ENCODE data around the gene HDDC3.

The HDDC3 gene

GRCh38 chr15:90931828-90932659 is at the start of gene HDDC3:
HDDC3 (minus strand) TSS chr15:90932549; CDS start chr15:90932540, 9 bp downstream.
- peak; percentile 94 for DNase-seq

DNA sequence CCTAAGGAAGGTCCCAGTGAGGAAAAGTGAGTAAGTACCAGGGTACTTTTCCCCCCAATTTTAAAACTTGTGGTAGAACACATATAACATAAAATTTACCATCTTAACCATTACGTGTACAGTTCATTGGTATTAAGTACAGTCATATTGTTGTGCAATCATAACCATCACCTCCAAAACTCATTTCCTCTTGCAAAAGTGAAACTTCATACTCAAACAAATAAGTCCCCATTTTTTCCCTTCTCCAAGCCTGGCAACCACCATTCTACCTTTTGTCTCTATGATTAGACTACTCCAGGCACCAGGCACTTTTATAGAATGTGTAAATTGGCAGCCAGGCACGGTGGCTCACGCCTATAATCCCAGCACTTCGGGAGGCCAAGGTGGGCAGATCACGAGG is 49.8 kb upstream of the HDDC3 start:
- no peak for DNase-seq

DNA sequence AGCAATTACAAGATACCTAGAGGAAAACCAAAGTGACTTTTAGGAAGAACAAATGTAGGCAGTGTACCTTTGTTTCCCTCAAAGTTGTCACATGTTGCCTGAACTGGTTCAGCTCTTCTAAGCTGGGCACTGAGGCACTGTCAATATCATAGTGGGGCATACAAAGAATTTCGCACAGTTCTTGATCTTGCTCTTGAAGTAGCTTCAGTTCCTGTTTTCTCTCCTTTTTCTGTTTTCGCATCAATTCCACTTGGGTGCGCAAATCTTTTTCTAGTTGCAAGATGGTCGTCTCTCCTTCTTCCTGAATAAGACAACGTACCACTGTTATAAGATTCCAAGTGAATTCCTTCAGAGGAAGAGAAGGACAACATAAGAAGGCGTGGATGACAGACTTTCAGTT is 49.3 kb upstream of the HDDC3 start:
- no peak for DNase-seq

- DNase-seq, result peak; percentile 63
Measured at GRCh38 chr15:90979582-90979981, 47.2 kb upstream of the HDDC3 start.

- DNase-seq, result no peak
Measured at GRCh38 chr15:90974216-90974615, 41.9 kb upstream of the HDDC3 start.

DNA sequence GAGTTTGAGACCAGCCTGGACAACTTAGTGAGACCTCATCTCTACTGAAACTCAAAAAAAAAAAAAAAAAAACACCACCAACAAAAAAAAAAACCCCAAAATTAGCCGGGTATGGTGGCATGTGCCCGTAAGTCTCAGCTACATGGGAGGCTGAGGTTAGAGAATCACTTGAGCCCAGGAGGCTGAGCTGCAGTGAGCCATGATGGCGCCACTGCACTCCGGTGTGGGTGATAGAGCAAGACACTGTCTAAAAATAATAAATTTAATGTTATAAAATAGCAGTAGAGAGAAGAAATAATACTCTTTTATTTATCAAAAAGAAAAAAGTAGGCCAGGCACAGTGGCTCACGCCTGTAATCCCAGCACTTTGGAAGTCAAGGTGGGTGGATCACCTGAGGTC is 39.8 kb upstream of the HDDC3 start:
- DNase-seq, result no peak

- DNase-seq, result no peak
Measured at GRCh38 chr15:90970274-90970673, 37.9 kb upstream of the HDDC3 start.

DNA sequence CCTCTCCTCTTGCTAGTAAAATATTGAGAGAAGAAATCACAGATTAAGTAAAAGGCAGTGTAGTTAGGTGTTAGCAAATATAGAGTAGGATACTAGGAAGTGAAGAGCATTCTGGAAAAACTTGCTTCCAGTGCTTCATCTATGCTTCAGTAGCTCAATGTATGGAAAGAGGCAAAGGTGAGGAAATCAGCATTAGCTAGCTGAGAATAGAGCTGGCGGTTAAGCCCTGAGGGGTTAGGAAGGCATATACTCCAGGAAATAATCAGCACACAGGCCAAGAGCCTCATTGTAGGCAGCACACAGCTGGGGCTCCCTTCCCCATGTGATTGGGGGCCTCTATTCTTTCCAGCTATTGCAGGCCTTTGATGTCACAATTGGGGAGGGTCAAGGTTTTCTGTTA is 36.1 kb upstream of the HDDC3 start:
- no peak for DNase-seq

DNA sequence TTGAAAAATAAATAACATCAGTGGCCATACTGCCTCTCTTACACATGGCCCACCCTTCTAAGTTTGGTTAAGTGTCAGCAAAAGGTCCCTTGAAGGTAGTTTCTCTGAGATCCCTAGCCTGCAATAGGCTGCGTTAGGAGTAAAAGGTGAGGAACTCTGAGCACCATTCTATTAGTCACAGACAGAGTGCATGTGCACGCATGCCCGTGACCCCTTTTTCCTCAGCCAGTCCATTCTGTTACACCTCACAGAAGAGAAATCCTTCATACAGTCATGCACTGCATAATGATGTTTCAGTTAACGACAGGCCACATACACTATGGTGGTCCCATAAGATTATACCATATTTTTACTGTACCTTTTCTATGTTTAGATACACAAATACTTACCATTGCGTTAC is 34.9 kb upstream of the HDDC3 start:
- DNase-seq, result no peak

DNA sequence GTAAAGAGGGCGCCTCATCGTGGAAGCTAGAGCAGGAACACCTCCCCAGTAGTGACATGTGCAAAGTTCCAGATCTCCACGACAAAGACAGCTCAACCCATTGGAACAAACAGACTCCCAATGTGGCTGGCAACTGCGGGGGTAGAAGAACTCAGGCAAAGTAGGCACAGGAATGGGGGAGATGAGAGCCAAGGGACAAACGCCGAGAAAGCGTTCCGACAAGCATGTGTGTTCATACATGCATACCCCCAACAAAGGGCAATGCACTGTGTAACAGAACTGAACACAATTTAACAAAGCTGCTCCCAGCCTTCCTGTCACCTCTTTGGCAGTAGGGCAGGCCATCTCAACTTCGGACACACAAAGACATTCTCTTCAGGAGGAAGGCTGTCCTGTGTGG is 33.9 kb upstream of the HDDC3 start:
- no peak for DNase-seq

DNA sequence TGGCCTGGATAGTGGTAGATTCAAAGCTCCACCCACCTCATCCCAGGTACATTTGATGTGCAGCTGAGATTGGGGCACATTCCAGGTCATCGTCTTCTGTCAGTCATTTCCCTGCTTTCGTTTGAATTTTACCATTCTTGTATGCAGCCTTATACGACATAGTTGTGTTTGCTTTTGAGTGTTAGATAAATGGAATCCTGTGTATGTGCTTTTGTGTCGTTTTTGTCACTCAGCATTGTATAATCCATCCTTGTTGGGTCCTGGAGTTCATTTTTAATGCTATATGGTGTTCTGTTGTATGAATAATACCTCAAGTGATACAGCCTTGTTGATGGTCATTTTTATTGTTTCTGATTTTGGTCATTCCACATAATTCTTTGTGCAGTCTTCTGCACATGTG is 29.7 kb upstream of the HDDC3 start:
- DNase-seq, result no peak

DNA sequence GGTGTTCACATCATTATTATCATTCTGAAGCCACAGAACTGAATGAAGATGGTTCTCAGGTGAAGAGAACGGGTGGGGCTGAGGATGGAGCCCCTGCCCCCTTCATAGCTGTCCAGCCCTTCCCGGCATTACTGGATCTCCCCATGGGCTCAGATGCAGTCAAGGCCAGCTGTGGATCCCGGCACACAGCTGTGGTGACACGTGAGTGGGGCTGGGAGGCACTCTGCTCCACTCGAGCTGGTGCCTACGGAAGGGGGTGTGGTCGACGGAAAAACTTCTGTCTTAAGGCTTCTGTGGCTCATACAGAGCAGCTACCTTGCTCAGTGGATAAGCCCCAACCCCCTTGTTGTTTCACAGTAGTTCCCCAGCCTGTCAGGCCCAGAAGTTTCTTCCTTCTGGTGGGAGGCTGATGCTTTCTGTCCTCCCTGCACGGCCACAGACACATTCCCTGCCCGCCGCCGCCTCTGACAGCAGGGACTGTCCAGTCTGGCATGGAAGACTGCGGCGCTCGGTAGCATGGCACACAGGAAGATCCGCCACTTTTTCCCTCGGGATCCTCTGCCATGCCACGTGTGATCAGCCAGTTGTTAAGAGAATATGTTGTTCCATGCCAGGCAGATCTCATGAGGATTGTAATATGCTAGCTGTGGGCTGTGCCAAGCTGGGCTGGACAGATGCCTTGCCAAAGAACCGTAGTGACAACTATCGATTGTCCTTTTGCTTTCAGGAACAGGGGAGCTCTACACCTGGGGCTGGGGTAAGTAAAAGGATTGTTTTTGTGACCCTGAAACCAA is 28.1 kb upstream of the HDDC3 start:
- no peak for DNase-seq

DNA sequence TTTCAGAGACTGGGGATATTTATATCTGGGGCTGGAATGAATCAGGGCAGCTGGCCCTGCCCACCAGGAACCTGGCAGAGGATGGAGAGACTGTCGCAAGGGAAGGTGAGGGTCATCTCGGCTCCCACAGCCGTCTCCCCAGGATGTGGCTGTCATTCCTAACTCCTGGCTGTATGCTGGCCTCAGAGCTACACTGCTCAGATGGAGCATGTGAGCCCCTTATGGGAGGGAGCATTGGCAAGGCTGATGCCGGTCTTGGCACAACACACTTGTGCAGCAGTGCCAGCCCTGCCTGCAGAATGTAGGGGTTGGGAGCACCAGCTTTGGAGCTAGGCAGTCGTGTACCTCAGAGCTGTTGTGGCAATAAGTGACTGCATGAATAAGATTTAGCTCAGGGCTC is 27.5 kb upstream of the HDDC3 start:
- DNase-seq, result no peak

DNA sequence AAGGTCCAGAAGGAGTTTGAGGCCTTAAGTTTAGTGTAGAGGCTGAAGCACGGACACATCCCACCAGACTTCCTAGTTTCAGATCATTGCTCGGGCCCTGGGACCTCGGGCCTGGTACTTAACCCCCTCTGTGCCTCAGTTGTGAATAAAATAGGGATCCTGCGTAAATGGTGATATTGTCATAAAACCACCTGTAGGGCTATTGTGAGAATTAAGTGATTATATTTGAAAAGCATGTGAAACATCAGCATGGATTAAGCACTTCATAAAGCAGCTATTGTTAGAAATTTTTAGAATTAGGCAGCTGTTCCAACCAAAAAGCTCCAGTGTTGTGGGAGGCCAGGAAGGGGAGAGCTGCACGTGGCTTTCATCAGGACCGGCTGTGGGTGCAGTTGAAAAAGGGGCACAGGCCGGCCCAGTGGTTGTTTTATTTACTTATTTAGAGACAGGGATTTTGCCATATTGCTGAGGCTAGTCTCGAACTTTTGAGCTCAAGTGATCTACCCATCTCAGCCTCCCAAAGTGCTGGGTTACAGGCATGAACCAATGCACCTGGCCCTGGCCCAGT is 26.8 kb upstream of the HDDC3 start:
- DNase-seq, result no peak

DNA sequence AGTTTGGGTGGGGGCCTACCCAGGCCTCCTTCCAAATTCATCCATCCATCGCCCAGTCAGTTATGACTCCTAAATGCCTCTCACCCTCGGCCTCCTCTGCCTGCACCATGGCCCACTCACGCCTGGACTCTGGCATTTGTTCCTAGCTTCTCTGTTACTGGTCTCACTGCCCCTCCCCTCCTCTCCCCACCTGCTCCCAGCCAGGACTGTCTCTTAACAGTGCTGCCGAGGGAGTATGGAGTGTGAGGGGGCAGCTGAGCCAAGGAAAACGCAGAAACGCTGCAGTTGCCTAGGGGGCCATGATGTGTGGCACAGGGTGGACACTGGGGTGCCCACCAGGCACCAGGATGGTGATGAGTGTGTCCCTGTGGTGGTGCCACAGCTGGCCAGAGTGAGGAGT is 25.4 kb upstream of the HDDC3 start:
- DNase-seq, result no peak

GRCh38 chr15:90957031-90957790 is 24.9 kb upstream of the HDDC3 start:
- DNase-seq, result peak; percentile 69

DNA sequence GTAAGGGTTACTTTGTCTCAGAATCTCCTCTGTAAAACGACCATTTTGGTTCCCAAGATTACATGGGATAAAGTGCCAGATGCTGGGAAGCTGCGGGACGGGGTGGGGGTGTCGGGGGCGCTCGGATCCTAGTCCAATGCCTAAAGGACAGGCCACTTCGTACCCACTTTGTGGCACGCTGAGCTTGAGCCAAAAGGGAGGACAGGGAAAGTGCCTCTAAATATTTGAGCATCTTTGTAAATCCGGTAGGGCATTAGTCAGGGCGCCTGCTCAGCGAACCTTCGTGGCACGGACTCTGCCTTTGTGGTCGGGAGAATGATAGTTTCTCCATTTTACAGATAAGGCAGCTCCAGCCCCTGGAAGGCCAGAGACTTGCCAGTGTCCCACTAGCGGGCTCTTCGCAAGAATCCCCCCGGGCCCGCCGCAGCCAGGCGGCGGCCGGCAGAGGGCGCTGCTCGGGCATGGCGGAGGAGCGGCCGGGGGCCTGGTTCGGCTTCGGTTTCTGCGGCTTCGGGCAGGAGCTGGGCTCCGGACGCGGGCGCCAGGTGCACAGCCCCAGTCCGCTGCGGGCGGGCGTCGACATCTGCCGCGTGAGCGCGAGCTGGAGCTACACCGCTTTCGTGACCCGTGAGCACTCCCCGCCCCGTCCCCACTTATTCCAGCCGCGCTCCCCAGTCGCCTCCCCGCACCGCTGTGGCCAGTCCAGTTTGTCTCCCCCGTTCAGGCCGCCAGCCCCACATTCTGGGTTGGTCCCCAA is 24.1 kb upstream of the HDDC3 start:
- DNase-seq, result peak; percentile 87

DNA sequence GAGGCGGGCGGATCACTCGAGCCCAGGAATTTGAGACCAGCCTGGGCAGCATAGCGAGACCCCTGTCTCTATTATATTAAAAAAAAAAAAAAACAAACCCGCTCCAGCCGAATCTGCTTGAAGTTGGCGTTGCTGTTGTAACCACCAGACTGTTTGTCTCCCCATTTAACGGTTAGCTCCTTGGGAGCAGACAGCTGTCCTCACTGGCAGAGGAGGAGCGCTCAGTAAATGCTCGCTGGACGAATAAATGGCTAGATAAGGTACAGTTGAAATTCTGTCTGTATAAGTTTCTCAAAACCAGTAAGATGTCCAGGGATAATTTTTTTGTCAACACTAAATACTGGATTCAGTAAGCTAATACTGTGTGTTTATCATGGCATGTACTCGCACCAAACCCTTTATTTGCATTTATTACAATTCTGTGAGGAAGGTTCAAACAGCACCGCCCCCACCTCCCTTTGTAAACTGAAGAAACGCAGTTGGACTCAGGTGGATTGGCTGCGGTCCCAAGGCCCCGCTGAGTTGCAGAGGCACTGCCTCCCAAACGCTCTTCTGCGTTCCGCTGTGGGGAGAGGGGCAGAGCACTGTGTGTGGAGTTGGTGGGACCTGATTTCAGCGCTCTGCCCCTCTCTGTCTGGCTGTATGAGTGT is 23.4 kb upstream of the HDDC3 start:
- DNase-seq, result peak; percentile 73

DNA sequence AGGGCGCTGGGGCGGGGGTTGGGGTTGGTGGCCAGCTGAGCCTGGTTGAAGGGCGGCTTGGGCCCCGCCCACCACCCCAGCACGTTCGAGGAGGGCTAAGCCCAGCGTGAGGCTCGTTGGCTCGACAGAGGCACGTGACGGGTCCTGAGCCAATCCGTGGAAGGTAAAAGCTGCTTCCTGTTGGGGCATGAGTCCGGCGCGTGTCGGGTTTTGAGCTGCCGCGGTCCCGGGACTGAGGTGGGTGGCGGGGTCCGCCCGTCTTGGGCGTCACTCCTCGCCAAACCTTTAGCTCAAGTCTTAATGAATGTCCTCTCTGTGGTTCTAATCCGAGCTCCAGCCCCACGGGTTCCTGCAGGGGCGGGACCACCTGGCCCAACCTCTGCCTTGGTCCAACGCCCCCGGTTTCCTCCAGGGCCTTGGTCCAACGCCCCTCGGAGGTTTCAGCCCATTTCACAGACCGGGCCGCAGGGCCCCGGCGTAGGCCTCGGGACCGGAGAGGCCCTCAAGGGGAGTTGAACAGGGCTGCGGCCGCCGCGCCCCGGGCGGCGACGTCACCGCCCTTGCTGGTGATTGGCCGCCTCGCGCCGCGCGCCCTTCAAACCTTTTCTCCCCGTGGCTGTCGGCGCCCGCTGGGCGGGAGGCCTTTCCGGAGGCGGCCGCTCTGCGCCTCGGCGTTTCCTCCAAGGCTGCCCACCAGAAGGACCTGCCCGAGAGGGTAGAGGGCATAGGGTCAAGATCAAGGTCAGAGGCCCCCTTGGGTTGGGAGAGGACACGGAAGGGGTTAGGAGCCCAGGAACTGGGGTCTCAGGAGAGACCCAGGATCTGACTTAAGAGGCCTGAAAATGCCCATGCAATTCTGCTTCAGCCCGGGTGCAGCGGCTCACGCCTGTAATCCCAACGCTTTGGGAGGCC is 22.6 kb upstream of the HDDC3 start, which contains the start of gene RCCD1:
RCCD1 (plus strand) TSS at position 173 of the 912 bp plus-strand sequence. CDS start 1,851 bp downstream, outside the sequence.
- peak; percentile 98 for DNase-seq

DNA sequence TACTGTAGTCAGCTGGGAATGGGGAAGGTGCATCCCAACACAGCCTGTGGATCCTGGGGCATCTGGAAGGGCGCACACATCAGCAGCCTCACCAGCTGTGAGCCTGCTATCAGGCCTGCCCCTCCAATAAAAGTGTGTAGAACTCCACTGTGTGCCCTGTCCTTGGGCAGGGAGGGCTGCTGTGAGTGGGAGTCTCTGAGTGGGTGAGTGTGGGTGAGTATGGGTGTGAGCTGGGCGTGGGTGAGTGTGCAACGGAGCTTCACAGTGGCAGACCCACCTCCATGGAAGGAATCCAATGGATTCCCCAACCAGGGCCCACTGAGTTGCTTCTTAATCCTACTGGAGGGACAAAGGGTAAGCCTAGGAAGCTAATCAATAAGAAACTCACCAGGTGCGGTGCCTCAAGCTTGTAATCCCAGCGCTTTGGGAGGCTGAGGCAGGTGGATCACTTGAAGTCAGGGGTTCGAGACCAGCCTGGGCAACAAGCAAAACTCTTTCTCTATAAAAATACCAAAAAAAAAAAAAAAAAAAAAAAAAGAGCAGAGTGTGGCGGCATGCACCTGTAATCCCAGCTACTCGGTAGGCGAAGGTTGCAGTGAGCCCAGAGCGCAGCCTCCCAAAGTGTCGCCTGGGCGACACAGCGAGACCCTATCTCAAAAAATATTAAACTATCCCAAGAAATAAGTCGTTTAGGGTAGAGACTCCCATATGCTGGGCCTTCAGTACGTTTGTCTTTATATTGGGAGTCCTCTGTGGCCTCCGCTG is 21.8 kb upstream of the HDDC3 start:
- no peak for DNase-seq
